Endodermal cell (in vitro differentiated cells): ENCODE data around the gene CLDN4. TPM values are rescaled to one million over a fixed set of nuclear protein-coding genes. Genes with fewer than 3 reads are reported as not detected.

ENCODE experiments used
- DNase-seq: peaks from one replicate; pipeline ENCODE4 v3.0.0-alpha.2; 2017
- H3K27ac ChIP-seq: 2 replicates; pipeline ENCODE4 v1.5.1; 2013; ENCODE audit warnings: mild to moderate bottlenecking, low read depth, low read length, moderate library complexity
- H3K27me3 ChIP-seq: 2 replicates; pipeline ENCODE4 v1.6.1; 2013; ENCODE audit warnings: mild to moderate bottlenecking, low read length, moderate library complexity; ENCODE audit not compliant: insufficient read depth, control insufficient read depth, poor library complexity, severe bottlenecking
- H3K36me3 ChIP-seq: 2 replicates; pipeline ENCODE4 v1.7.0; 2013; ENCODE audit warnings: mild to moderate bottlenecking, low read length, moderate library complexity; ENCODE audit not compliant: control insufficient read depth, insufficient read depth
- H3K4me1 ChIP-seq: one replicate; pipeline ENCODE4 v1.7.0; 2013; ENCODE audit warnings: low read length; ENCODE audit not compliant: control insufficient read depth, insufficient read depth
- H3K4me3 ChIP-seq: 2 replicates; pipeline ENCODE4 v1.5.1; 2013; ENCODE audit warnings: mild to moderate bottlenecking, low read length, moderate library complexity
- H3K9ac ChIP-seq: 2 replicates; pipeline ENCODE4 v1.6.1; 2013; ENCODE audit warnings: mild to moderate bottlenecking, low read length, moderate library complexity; ENCODE audit not compliant: poor library complexity, severe bottlenecking; ENCODE audit errors: extremely low read depth
- H3K9me3 ChIP-seq: 2 replicates; pipeline ENCODE4 v1.6.1; 2013; ENCODE audit warnings: mild to moderate bottlenecking, low read length, moderate library complexity; ENCODE audit not compliant: control insufficient read depth
- H3K27ac Mint-ChIP-seq: 2 replicates; pipeline ENCODE4 v1.8.0; 2020; ENCODE audit warnings: mixed read lengths
- H3K27me3 Mint-ChIP-seq: 2 replicates; pipeline ENCODE4 v1.8.0; 2021; ENCODE audit warnings: mild to moderate bottlenecking, mixed read lengths; ENCODE audit not compliant: insufficient read depth
- H3K36me3 Mint-ChIP-seq: 2 replicates; pipeline ENCODE4 v1.8.0; 2020; ENCODE audit warnings: low read depth, mixed read lengths
- H3K4me1 Mint-ChIP-seq: 2 replicates; pipeline ENCODE4 v1.8.0; 2020; ENCODE audit warnings: mixed read lengths
- H3K4me3 Mint-ChIP-seq: 2 replicates; pipeline ENCODE4 v1.8.0; 2020; ENCODE audit warnings: mild to moderate bottlenecking, moderate library complexity, mixed read lengths
- H3K9me3 Mint-ChIP-seq: 2 replicates; pipeline ENCODE4 v1.8.0; 2020; ENCODE audit warnings: mild to moderate bottlenecking, mixed read lengths
- CTCF ChIP-seq: fragments of 200-600 bp; sonication (generic); conservative IDR thresholded peaks from 2 replicates; pipeline ENCODE4 v1.5.0; 2021; ENCODE audit warnings: antibody characterized with exemption, mild to moderate bottlenecking
- WGBS, 2 experiments: methylation state at CpG; one replicate each; pipeline versions ENCODE4 v1.1.5 to v1.1.7; 2013; ENCODE audit warnings: missing lambda C conversion rate in 2 of 2, mixed read lengths in 1 of 2; ENCODE audit not compliant: insufficient coverage in 1 of 2, insufficient read length in 1 of 2; 5-methylcytosine and 5-hydroxymethylcytosine counted together
- total RNA-seq, 2 donors: library from RNA; stranded (reverse); fragmentation: NEBNext Ultra II Directional in 1 of 2; extraction: Animal tissue kit (Norgen Biotek cat#: 25700) in 1 of 2; gene quantifications; 2 replicates in 1 of 2; 3 replicates in 1 of 2; pipeline ENCODE4 v1.2.1, GENCODE V29; 2021

Gene CLDN4
- total RNA-seq, 2 donors from 2014 or later: 5.6 to 9.7 TPM

GRCh38 chr7:73829505-73829904, 1.3 kb upstream of the CLDN4 start:
- Histone ChIP-seq H3K27ac (no peak overlapping the region), H3K4me1 (peaks cover 3% of the 10 kb centered on the region), H3K9ac (no peak overlapping the region), H3K4me3 (no peak overlapping the region), H3K36me3 (no peaks in the 10 kb centered on the region), H3K9me3 (no peaks in the 10 kb centered on the region), H3K27me3 (no peaks in the 10 kb centered on the region)
- peaks cover 9% of the 10 kb centered on the region for H3K27me3 Mint-ChIP-seq
- peaks cover 54% of the 10 kb centered on the region for H3K4me1 Mint-ChIP-seq
- no peak overlapping the region for H3K4me3 Mint-ChIP-seq
- H3K27ac Mint-ChIP-seq: peak overlapping the region; percentile 49
- peaks cover 6% of the 10 kb centered on the region for H3K36me3 Mint-ChIP-seq
- TF ChIP-seq CTCF: no peak
- peak; percentile 67 for DNase-seq
- H3K9me3 Mint-ChIP-seq: peaks cover 11% of the 10 kb centered on the region
- 66 to 68% methylated on average over 4 to 7 of the region's 7 CpGs for WGBS, 2 experiments

GRCh38 chr7:73829921-73830680, 695 bp upstream of the CLDN4 start:
- Mint-ChIP-seq H3K36me3 (peaks cover 8% of the 10 kb centered on the region), H3K27ac (peak overlapping the region; percentile 95), H3K27me3 (peaks cover 5% of the 10 kb centered on the region), H3K9me3 (peaks cover 16% of the 10 kb centered on the region), H3K4me1 (peaks cover 54% of the 10 kb centered on the region), H3K4me3 (no peak overlapping the region)
- no peak overlapping the region for H3K4me3 ChIP-seq
- TF ChIP-seq CTCF: peak; percentile 34
- no peak overlapping the region for H3K27ac ChIP-seq
- H3K36me3 ChIP-seq: no peaks in the 10 kb centered on the region
- peaks cover 3% of the 10 kb centered on the region for H3K4me1 ChIP-seq
- DNase-seq: no peak
- no peaks in the 10 kb centered on the region for H3K9me3 ChIP-seq
- no peak overlapping the region for H3K9ac ChIP-seq
- WGBS, 2 experiments: 85 to 86% methylated on average over 6 to 13 of the region's 13 CpGs
- H3K27me3 ChIP-seq: no peaks in the 10 kb centered on the region

- Histone ChIP-seq H3K4me1 (peaks cover 3% of the 10 kb centered on the region), H3K27ac (no peak overlapping the region), H3K36me3 (no peaks in the 10 kb centered on the region), H3K4me3 (no peak overlapping the region), H3K9ac (no peak overlapping the region), H3K9me3 (no peaks in the 10 kb centered on the region), H3K27me3 (no peaks in the 10 kb centered on the region)
- H3K27ac Mint-ChIP-seq: peak overlapping the region; percentile 95
- H3K4me3 Mint-ChIP-seq: peak overlapping the region; percentile 39
- H3K9me3 Mint-ChIP-seq: peaks cover 16% of the 10 kb centered on the region
- peaks cover 54% of the 10 kb centered on the region for H3K4me1 Mint-ChIP-seq
- H3K27me3 Mint-ChIP-seq: no peaks in the 10 kb centered on the region
- no peak for TF ChIP-seq CTCF
- WGBS, 2 experiments: 88 to 97% methylated on average over 5 to 16 of the region's 16 CpGs
- DNase-seq: no peak
- peaks cover 8% of the 10 kb centered on the region for H3K36me3 Mint-ChIP-seq
Measured at GRCh38 chr7:73831584-73831833, 713 bp downstream of the CLDN4 start.
